Measurements from ENCODE around the gene GRPEL2. TPM values are rescaled to one million over a fixed set of nuclear protein-coding genes. Genes with fewer than 3 reads are reported as not detected.

Gene GRPEL2
- polyA plus RNA-seq, 3 donors: 1.9 to 2.7 (median 2.0) TPM

GRCh38 chr5:149367972-149368645, 22.8 kb downstream of the GRPEL2 start:
- H3K27ac Mint-ChIP-seq: peak overlapping the region in 2 of 7 donors; percentile 36 to 70
- no peak overlapping the region for H3K4me3 Mint-ChIP-seq
- no peaks in the 10 kb centered on the region for H3K79me2 ChIP-seq (ENCODE audit: insufficient read depth, low read length)
- H3K4me1 ChIP-seq (ENCODE audit: control insufficient read depth in 1 of 2, insufficient read depth in 2 of 2, low read length in 2 of 2): no peaks in the 10 kb centered on the region
- intact Hi-C loops (cut with micrococcal nuclease): loop anchor here in 1 of 2 donors (5.0 kb wide), 1 partner anchor 199 kb away; no protein-coding TSS in a partner anchor
- no peak overlapping the region for H3K4me2 ChIP-seq (replicated peaks; ENCODE audit: extremely low read depth, low read length, poor library complexity, severe bottlenecking)
- no peaks in the 10 kb centered on the region for H4K20me1 ChIP-seq (ENCODE audit: insufficient read depth, low read length)
- H3K4me3 ChIP-seq (replicated peaks in 1 of 3; ENCODE audit: low read depth in 2 of 3, low read length in 3 of 3): no peak overlapping the region
- no peak overlapping the region for H3K27ac ChIP-seq (ENCODE audit: low read depth in 1 of 2, low read length in 2 of 2)
- no peak overlapping the region for H2AFZ ChIP-seq (ENCODE audit: insufficient read depth, low read depth, low read length, poor library complexity, severe bottlenecking)
- H3K36me3 Mint-ChIP-seq: peaks cover 19 to 24% of the 10 kb centered on the region in 2 donors
- H3K36me3 ChIP-seq (replicated peaks in 1 of 2; ENCODE audit: control insufficient read depth in 1 of 2, insufficient read depth in 2 of 2, low read length in 2 of 2): peaks cover 2 to 6% of the 10 kb centered on the region in 2 donors
- peaks cover 0 to 4% (median 2%) of the 10 kb centered on the region in 3 donors for H3K27me3 Mint-ChIP-seq (ENCODE audit: low read depth in 3 of 3)
- H3K4me1 Mint-ChIP-seq: peaks cover 8% of the 10 kb centered on the region
- H3K9me3 ChIP-seq (replicated peaks in 1 of 2; ENCODE audit: control insufficient read depth in 1 of 2, insufficient read depth in 1 of 2, low read length in 2 of 2): no peaks in the 10 kb centered on the region
- TF ChIP-seq CTCF (IDR thresholded peaks at IDR 0.05): no peak
- whole genome bisulfite sequencing (ENCODE audit: insufficient coverage): 96% methylated on average over 21 of the region's 22 CpGs
- no peak overlapping the region for H3K9ac ChIP-seq (ENCODE audit: insufficient read depth, low read length, poor library complexity, severe bottlenecking)
- H3K27me3 ChIP-seq (ENCODE audit: control insufficient read depth in 2 of 2, insufficient read depth in 2 of 2, low read length in 2 of 2): no peaks in the 10 kb centered on the region
- DNase-seq: no peak
- H3K9me3 Mint-ChIP-seq: no peaks in the 10 kb centered on the region

GRCh38 chr5:149370878-149371277, 25.6 kb downstream of the GRPEL2 start:
- Histone ChIP-seq H3K9me3 (replicated peaks in 1 of 2; ENCODE audit: control insufficient read depth in 1 of 2, insufficient read depth in 1 of 2, low read length in 2 of 2) (no peaks in the 10 kb centered on the region), H3K27ac (ENCODE audit: low read depth in 1 of 2, low read length in 2 of 2) (no peak overlapping the region), H3K27me3 (ENCODE audit: control insufficient read depth in 2 of 2, insufficient read depth in 2 of 2, low read length in 2 of 2) (no peaks in the 10 kb centered on the region), H3K9ac (ENCODE audit: insufficient read depth, low read length, poor library complexity, severe bottlenecking) (no peak overlapping the region), H3K36me3 (replicated peaks in 1 of 2; ENCODE audit: control insufficient read depth in 1 of 2, insufficient read depth in 2 of 2, low read length in 2 of 2) (peaks cover 0 to 2% of the 10 kb centered on the region in 2 donors), H3K4me1 (ENCODE audit: control insufficient read depth in 1 of 2, insufficient read depth in 2 of 2, low read length in 2 of 2) (no peaks in the 10 kb centered on the region), H3K79me2 (ENCODE audit: insufficient read depth, low read length) (no peaks in the 10 kb centered on the region), H3K4me2 (replicated peaks; ENCODE audit: extremely low read depth, low read length, poor library complexity, severe bottlenecking) (no peak overlapping the region), H3K4me3 (replicated peaks in 1 of 3; ENCODE audit: low read depth in 2 of 3, low read length in 3 of 3) (no peak overlapping the region), H4K20me1 (ENCODE audit: insufficient read depth, low read length) (no peaks in the 10 kb centered on the region), H2AFZ (ENCODE audit: insufficient read depth, low read depth, low read length, poor library complexity, severe bottlenecking) (no peak overlapping the region)
- Mint-ChIP-seq H3K27me3 (ENCODE audit: low read depth in 3 of 3) (peaks cover 0 to 5% (median 3%) of the 10 kb centered on the region in 3 donors), H3K36me3 (peaks cover 6 to 10% of the 10 kb centered on the region in 2 donors), H3K4me3 (no peak overlapping the region), H3K27ac (no peak overlapping the region), H3K4me1 (peaks cover 8% of the 10 kb centered on the region), H3K9me3 (no peaks in the 10 kb centered on the region)
- 100% methylated on average over 1 of the region's 2 CpGs for WGBS (ENCODE audit: insufficient coverage)
- no peak for TF ChIP-seq CTCF (IDR thresholded peaks at IDR 0.05)
- DNase-seq: no peak
- intact Hi-C loops (cut with micrococcal nuclease): loop anchor here (2.0 to 5.0 kb wide), 2 partner anchors 54 to 56 kb away; no protein-coding TSS in a partner anchor
